ENCODE data around the gene KCNN1. TPM values are rescaled to one million over a fixed set of nuclear protein-coding genes. Genes with fewer than 3 reads are reported as not detected.

Gene KCNN1
- total RNA-seq, 2 donors from 2014 or later: not detected

- intact Hi-C loops (cut with DNase I): no loop called here
- no peaks in the 10 kb centered on the region for H3K9me3 ChIP-seq
- TF ChIP-seq POLR2A (IDR thresholded peaks at IDR 0.05): peak in 2 of 3 donors; percentile 59
- TF ChIP-seq CTCF (IDR thresholded peaks at IDR 0.05): no peak
- no peaks in the 10 kb centered on the region for H3K27me3 ChIP-seq
- peaks cover 39% of the 10 kb centered on the region for H3K4me1 ChIP-seq
- no peaks in the 10 kb centered on the region for H3K36me3 ChIP-seq (replicated peaks in 1 of 2; ENCODE audit: insufficient read depth in 1 of 2, low read depth in 2 of 2)
- peak overlapping the region; percentile 69 to 78 (median 76) for H3K27ac ChIP-seq
- peak; percentile 81 for ATAC-seq
- H3K4me3 ChIP-seq: no peak overlapping the region
- whole genome bisulfite sequencing, 2 donors: 7 to 39% methylated on average over 5 to 12 of the region's 12 CpGs
- peak; percentile 69 to 89 (median 83) for DNase-seq
Observed at GRCh38 chr19:18044825-18045304, 78.0 kb downstream of the KCNN1 start.

GRCh38 chr19:18045307-18046050, 78.6 kb downstream of the KCNN1 start:
- intact Hi-C loops (cut with DNase I): no loop called here
- ATAC-seq: no peak

GRCh38 chr19:18046059-18046718, 79.3 kb downstream of the KCNN1 start:
- Histone ChIP-seq H3K27me3 (no peaks in the 10 kb centered on the region), H3K27ac (peak overlapping the region in 2 of 4 donors; percentile 75 to 78), H3K4me1 (peaks cover 39% of the 10 kb centered on the region), H3K4me3 (no peak overlapping the region), H3K9me3 (no peaks in the 10 kb centered on the region), H3K36me3 (replicated peaks in 1 of 2; ENCODE audit: insufficient read depth in 1 of 2, low read depth in 2 of 2) (no peaks in the 10 kb centered on the region)
- TF ChIP-seq POLR2A (IDR thresholded peaks at IDR 0.05): no peak
- WGBS, 2 donors: 69 to 75% methylated on average over 10 to 14 of the region's 14 CpGs
- DNase-seq: peak in 3 of 4 donors; percentile 32 to 43 (median 43)
- ATAC-seq: no peak
- intact Hi-C loops (cut with DNase I): no loop called here

More at GRCh38 chr19:18045307-18046050, 78.6 kb downstream of the KCNN1 start:
- Histone ChIP-seq H3K36me3 (replicated peaks in 1 of 2; ENCODE audit: insufficient read depth in 1 of 2, low read depth in 2 of 2) (no peaks in the 10 kb centered on the region), H3K27me3 (no peaks in the 10 kb centered on the region), H3K4me1 (peaks cover 39% of the 10 kb centered on the region), H3K9me3 (no peaks in the 10 kb centered on the region), H3K27ac (peak overlapping the region; percentile 69 to 78 (median 76)), H3K4me3 (no peak overlapping the region)
- WGBS, 2 donors: 62 to 69% methylated on average over 7 of the region's 7 CpGs
- TF ChIP-seq CTCF (IDR thresholded peaks at IDR 0.05) (no peak), POLR2A (IDR thresholded peaks at IDR 0.05) (peak in 2 of 3 donors; percentile 20 to 38)
- DNase-seq: no peak

GRCh38 chr19:18049385-18049784, 82.5 kb downstream of the KCNN1 start:
- intact Hi-C loops (cut with DNase I): no loop called here
- DNase-seq: peak; percentile 75 to 87 (median 84)
- Histone ChIP-seq H3K4me1 (peaks cover 38% of the 10 kb centered on the region), H3K27me3 (no peaks in the 10 kb centered on the region), H3K4me3 (no peak overlapping the region), H3K27ac (peak overlapping the region; percentile 34 to 76 (median 50)), H3K36me3 (replicated peaks in 1 of 2; ENCODE audit: insufficient read depth in 1 of 2, low read depth in 2 of 2) (no peaks in the 10 kb centered on the region), H3K9me3 (no peaks in the 10 kb centered on the region)
- ATAC-seq: peak; percentile 70
- 30 to 40% methylated on average over 10 of the region's 10 CpGs for WGBS, 2 donors
- TF ChIP-seq CTCF (IDR thresholded peaks at IDR 0.05) (no peak), POLR2A (IDR thresholded peaks at IDR 0.05) (peak in 1 of 3 donors; percentile 34)

Small RNA genes within 50 kb of the gene (small RNA-seq; reads per million reads assigned to genes)
- gene RNA5SP468: not detected

Other genes starting within 250 kb of the KCNN1 start
- gene MAP1S, start 247.6 kb upstream of the KCNN1 start, total RNA-seq: 10 to 100 TPM; 37.1 to 53.4 TPM
- 1 to 10 TPM in 1 of 2 donors, not detected in 1; 1.6 TPM for gene FCHO1, start 215.6 kb upstream of the KCNN1 start, total RNA-seq
- 1 to 10 TPM; 2.0 to 6.0 TPM for gene B3GNT3, start 172.0 kb upstream of the KCNN1 start, total RNA-seq
- not detected for gene INSL3, start 145.6 kb upstream of the KCNN1 start, total RNA-seq
- gene JAK3, start 119.1 kb upstream of the KCNN1 start, total RNA-seq: 1 to 10 TPM; 2.0 to 3.1 TPM
- gene RPL18A, start 107.2 kb upstream of the KCNN1 start, total RNA-seq: 1,000 to 10,000 TPM; 1,158 to 1,588 TPM
- gene SLC5A5, start 95.2 kb upstream of the KCNN1 start, total RNA-seq: not detected
- 10 to 100 TPM; 25.2 to 84.0 TPM for gene CCDC124, start 34.1 kb upstream of the KCNN1 start, total RNA-seq
- 10 to 100 TPM; 23.1 to 30.1 TPM for gene ARRDC2, start 41.1 kb downstream of the KCNN1 start, total RNA-seq
- 1 to 10 TPM in 1 of 2 donors, not detected in 1; 1.0 TPM for gene IL12RB1, start 119.8 kb downstream of the KCNN1 start, total RNA-seq
- 10 to 100 TPM; 17.6 to 35.3 TPM for gene MAST3, start 130.7 kb downstream of the KCNN1 start, total RNA-seq
- 10 to 100 TPM; 18.9 to 21.8 TPM for gene PIK3R2, start 186.1 kb downstream of the KCNN1 start, total RNA-seq
- gene IFI30, start 206.7 kb downstream of the KCNN1 start, total RNA-seq: 10 to 100 TPM; 30.3 to 32.9 TPM
- 1 to 10 TPM; 3.4 to 5.6 TPM for gene MPV17L2, start 226.1 kb downstream of the KCNN1 start, total RNA-seq
- 1 to 10 TPM in 1 of 2 donors, under 1 TPM in 1; 0.52 to 8.2 TPM for gene RAB3A, start 236.9 kb downstream of the KCNN1 start, total RNA-seq